SK-N-SH (cell line): Measurements from ENCODE around the gene NOTO.

Experiments used
- EP300 ChIP-seq, 2 experiments: IDR thresholded peaks; 2 replicates each; pipeline versions ENCODE4 v1.4.0 to v1.6.1; 2012; ENCODE audit warnings: borderline replicate concordance in 1 of 2, low read depth in 1 of 2, low read length in 1 of 2
- EZH2phosphoT487 ChIP-seq: fragments of 200-600 bp; sonication (generic); IDR thresholded peaks from 2 replicates; pipeline ENCODE4 v1.6.1; 2017; ENCODE audit warnings: low read depth, mixed run types, mild to moderate bottlenecking, antibody characterized with exemption, moderate library complexity, borderline replicate concordance
- TF ChIP-seq, protein P1 (sequence below): IDR thresholded peaks from 2 replicates; pipeline ENCODE4 v1.6.1; 2012; ENCODE audit warnings: mild to moderate bottlenecking, low read depth, low read length, moderate library complexity
- TF ChIP-seq, protein P2 (sequence below): fragments of 200-600 bp; sonication (generic); IDR thresholded peaks from 2 replicates; pipeline ENCODE4 v1.6.1; 2017; ENCODE audit warnings: antibody characterized with exemption, mild to moderate bottlenecking, moderate library complexity

DNA sequence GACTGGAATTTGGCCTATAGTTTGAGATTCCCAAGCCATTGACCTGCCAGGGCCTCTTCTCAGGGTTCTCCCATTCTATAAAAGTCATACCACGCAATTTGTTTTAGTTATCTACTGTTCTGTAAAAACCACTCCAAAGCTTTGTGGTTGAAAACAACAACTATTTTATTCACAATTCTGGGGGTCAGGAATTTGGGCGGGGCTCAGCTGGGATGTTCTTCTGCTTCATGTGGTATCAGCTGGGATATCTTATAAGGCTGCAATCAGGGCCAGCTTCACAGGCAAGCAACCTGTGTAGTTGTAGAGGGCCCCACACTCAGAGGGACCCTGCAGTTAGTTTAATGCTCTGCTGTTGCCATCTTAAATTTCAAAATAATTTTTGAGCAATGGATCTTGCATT, 16.4 kb upstream of the NOTO start:
- TF ChIP-seq, protein P1, sequence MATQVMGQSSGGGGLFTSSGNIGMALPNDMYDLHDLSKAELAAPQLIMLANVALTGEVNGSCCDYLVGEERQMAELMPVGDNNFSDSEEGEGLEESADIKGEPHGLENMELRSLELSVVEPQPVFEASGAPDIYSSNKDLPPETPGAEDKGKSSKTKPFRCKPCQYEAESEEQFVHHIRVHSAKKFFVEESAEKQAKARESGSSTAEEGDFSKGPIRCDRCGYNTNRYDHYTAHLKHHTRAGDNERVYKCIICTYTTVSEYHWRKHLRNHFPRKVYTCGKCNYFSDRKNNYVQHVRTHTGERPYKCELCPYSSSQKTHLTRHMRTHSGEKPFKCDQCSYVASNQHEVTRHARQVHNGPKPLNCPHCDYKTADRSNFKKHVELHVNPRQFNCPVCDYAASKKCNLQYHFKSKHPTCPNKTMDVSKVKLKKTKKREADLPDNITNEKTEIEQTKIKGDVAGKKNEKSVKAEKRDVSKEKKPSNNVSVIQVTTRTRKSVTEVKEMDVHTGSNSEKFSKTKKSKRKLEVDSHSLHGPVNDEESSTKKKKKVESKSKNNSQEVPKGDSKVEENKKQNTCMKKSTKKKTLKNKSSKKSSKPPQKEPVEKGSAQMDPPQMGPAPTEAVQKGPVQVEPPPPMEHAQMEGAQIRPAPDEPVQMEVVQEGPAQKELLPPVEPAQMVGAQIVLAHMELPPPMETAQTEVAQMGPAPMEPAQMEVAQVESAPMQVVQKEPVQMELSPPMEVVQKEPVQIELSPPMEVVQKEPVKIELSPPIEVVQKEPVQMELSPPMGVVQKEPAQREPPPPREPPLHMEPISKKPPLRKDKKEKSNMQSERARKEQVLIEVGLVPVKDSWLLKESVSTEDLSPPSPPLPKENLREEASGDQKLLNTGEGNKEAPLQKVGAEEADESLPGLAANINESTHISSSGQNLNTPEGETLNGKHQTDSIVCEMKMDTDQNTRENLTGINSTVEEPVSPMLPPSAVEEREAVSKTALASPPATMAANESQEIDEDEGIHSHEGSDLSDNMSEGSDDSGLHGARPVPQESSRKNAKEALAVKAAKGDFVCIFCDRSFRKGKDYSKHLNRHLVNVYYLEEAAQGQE, result no peak
- TF ChIP-seq, protein P2, sequence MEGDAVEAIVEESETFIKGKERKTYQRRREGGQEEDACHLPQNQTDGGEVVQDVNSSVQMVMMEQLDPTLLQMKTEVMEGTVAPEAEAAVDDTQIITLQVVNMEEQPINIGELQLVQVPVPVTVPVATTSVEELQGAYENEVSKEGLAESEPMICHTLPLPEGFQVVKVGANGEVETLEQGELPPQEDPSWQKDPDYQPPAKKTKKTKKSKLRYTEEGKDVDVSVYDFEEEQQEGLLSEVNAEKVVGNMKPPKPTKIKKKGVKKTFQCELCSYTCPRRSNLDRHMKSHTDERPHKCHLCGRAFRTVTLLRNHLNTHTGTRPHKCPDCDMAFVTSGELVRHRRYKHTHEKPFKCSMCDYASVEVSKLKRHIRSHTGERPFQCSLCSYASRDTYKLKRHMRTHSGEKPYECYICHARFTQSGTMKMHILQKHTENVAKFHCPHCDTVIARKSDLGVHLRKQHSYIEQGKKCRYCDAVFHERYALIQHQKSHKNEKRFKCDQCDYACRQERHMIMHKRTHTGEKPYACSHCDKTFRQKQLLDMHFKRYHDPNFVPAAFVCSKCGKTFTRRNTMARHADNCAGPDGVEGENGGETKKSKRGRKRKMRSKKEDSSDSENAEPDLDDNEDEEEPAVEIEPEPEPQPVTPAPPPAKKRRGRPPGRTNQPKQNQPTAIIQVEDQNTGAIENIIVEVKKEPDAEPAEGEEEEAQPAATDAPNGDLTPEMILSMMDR, result no peak
- TF ChIP-seq EP300 (IDR thresholded peaks at IDR 0.05; ENCODE audit: borderline replicate concordance in 1 of 2, low read depth in 1 of 2, low read length in 1 of 2) (no peak), EZH2phosphoT487 (no peak)
